A549 (cell line): ENCODE measurements around the gene NEDD4L. TPM values are rescaled to one million over a fixed set of nuclear protein-coding genes. Genes with fewer than 3 reads are reported as not detected.
A peak's percentile ranks its signal among the peaks of the same experiment; 100 is the strongest.

Experiments used
- ATAC-seq, 2 experiments: fragments of 200-7000 bp in 1 of 2; fragments of >200 bp in 1 of 2; cut with Nextera tagmentation in 1 of 2; cut with Tn5 transposase in 1 of 2; 3 replicates each; pipeline versions ENCODE4 v1.8.0 to v1.9.1; 2018 to 2020; ENCODE audit warnings: mild to moderate bottlenecking in 1 of 2, moderate library complexity in 1 of 2
- CTCF ChIA-PET: fragments of 300-600 bp; sonication (Branson Sonifier 250); formaldehyde crosslinking; extraction: SDS; loops from one replicate; lab custom pipeline; 2021; ENCODE audit warnings: antibody characterized with exemption, inconsistent platforms; lab: Yijun Ruan, JAX
- POLR2A ChIA-PET: fragments of 350-600 bp; formaldehyde crosslinking; extraction: SDS; loops from one replicate; lab custom pipeline; 2021; ENCODE audit warnings: antibody characterized with exemption, inconsistent platforms; lab: Yijun Ruan, JAX
- DNase-seq, 2 experiments: peaks; one replicate each; pipeline versions ENCODE4 v3.0.0 to v3.0.0-alpha.2; 2011 to 2016; ENCODE audit warnings: low read depth in 1 of 2, low spot score in 1 of 2
- FAIRE-seq: peaks from 2 replicates; lab custom pipeline; 2011; peaks lifted over from hg19 to GRCh38; lab: Jason Lieb, UNC
- H3K27ac ChIP-seq, 2 experiments: fragments of >200 bp; sonication (Bioruptor Twin); formaldehyde crosslinking; 3 replicates each; pipeline ENCODE4 v1.5.1; 2016 to 2017
- H3K4me1 ChIP-seq: fragments of >200 bp; sonication (Bioruptor Twin); formaldehyde crosslinking; 3 replicates; pipeline ENCODE4 v1.6.1; 2016
- H3K4me2 ChIP-seq: fragments of >200 bp; sonication (Bioruptor Twin); formaldehyde crosslinking; 3 replicates; pipeline ENCODE4 v1.6.1; 2016
- H3K4me3 ChIP-seq: fragments of >200 bp; sonication (Bioruptor Twin); formaldehyde crosslinking; 3 replicates; pipeline ENCODE4 v1.5.1; 2016
- H3K9me3 ChIP-seq: fragments of >200 bp; sonication (Bioruptor Twin); formaldehyde crosslinking; 3 replicates; pipeline ENCODE4 v1.6.1; 2016
- BHLHE40 ChIP-seq: IDR thresholded peaks from 2 replicates; pipeline ENCODE4 v1.6.1; 2012; ENCODE audit warnings: low read depth, low read length, inconsistent platforms
- CHD2 ChIP-seq: fragments of 150-350 bp; IDR thresholded peaks from 2 replicates; pipeline ENCODE4 v1.6.1; 2014; ENCODE audit warnings: low read length; ENCODE audit not compliant: partially characterized antibody
- CTCF ChIP-seq: fragments of >200 bp; sonication (Bioruptor Twin); formaldehyde crosslinking; IDR thresholded peaks from 3 replicates; pipeline ENCODE4 v1.5.1; 2016
- EHMT2 ChIP-seq: fragments of 200-600 bp; sonication (generic); IDR thresholded peaks from 2 replicates; pipeline ENCODE4 v1.6.1; 2016; ENCODE audit warnings: antibody characterized with exemption, low read depth, mild to moderate bottlenecking, moderate library complexity
- ELK1 ChIP-seq: fragments of 150-350 bp; IDR thresholded peaks from 2 replicates; pipeline ENCODE4 v1.6.1; 2014; ENCODE audit warnings: low read depth, mild to moderate bottlenecking, low read length
- EP300 ChIP-seq, 2 experiments: fragments of >200 bp; sonication (Bioruptor Twin); formaldehyde crosslinking; IDR thresholded peaks; 2 replicates in 1 of 2; 3 replicates in 1 of 2; pipeline ENCODE4 v1.6.1; 2016 to 2017
- FOSL2 ChIP-seq, 2 experiments: fragments of 450-650 bp in 1 of 2; fragments of >200 bp in 1 of 2; sonication (Bioruptor Twin) in 1 of 2; formaldehyde crosslinking; IDR thresholded peaks; 2 replicates each; pipeline versions ENCODE4 v1.5.0 to v1.6.1; 2016 to 2020; ENCODE audit warnings: mild to moderate bottlenecking in 1 of 2, moderate library complexity in 1 of 2
- HMGXB4 ChIP-seq: fragments of 250-450 bp; sonication (Bioruptor Pico); IDR thresholded peaks from 2 replicates; pipeline ENCODE4 v1.5.0; 2021; ENCODE audit warnings: mild to moderate bottlenecking, moderate library complexity, borderline replicate concordance
- HOXB5 ChIP-seq: fragments of 250-450 bp; sonication (Bioruptor Pico); IDR thresholded peaks from 2 replicates; pipeline ENCODE4 v1.5.0; 2020; ENCODE audit warnings: mild to moderate bottlenecking, moderate library complexity
- MYC ChIP-seq: IDR thresholded peaks from 2 replicates; pipeline ENCODE4 v1.6.1; 2012; ENCODE audit warnings: mild to moderate bottlenecking, inconsistent platforms, low read length, improper control_type of control experiment, borderline replicate concordance
- NFE2L2 ChIP-seq: fragments of 150-350 bp; conservative IDR thresholded peaks from 2 replicates; pipeline ENCODE4 v1.6.1; 2014; ENCODE audit warnings: low read length
- PBX3 ChIP-seq: IDR thresholded peaks from 2 replicates; pipeline ENCODE4 v1.6.1; 2012
- PHF8 ChIP-seq: fragments of 200-600 bp; sonication (generic); IDR thresholded peaks from 2 replicates; pipeline ENCODE4 v1.6.1; 2016; ENCODE audit warnings: low read depth, mild to moderate bottlenecking, antibody characterized with exemption, moderate library complexity, borderline replicate concordance
- POLR2AphosphoS2 ChIP-seq: conservative IDR thresholded peaks from 2 replicates; pipeline ENCODE4 v1.6.1; 2012; ENCODE audit warnings: low read length, improper control_type of control experiment, inconsistent platforms
- RCOR1 ChIP-seq: fragments of 150-350 bp; IDR thresholded peaks from 2 replicates; pipeline ENCODE4 v1.6.1; 2014; ENCODE audit warnings: antibody characterized with exemption, low read length, low read depth
- REST ChIP-seq: fragments of 200-600 bp; sonication (generic); IDR thresholded peaks from 2 replicates; pipeline ENCODE4 v1.6.1; 2016; ENCODE audit warnings: antibody characterized with exemption, mild to moderate bottlenecking, moderate library complexity
- RFX5 ChIP-seq: fragments of 450-650 bp; IDR thresholded peaks from 2 replicates; pipeline ENCODE4 v1.7.1; 2014; ENCODE audit warnings: antibody characterized with exemption, mild to moderate bottlenecking, moderate library complexity
- SREBF2 ChIP-seq: fragments of 450-650 bp; IDR thresholded peaks from 2 replicates; pipeline ENCODE4 v1.6.1; 2014; ENCODE audit warnings: mild to moderate bottlenecking, moderate library complexity
- ZNF302 ChIP-seq: fragments of 250-450 bp; sonication (Bioruptor Pico); IDR thresholded peaks from 2 replicates; pipeline ENCODE4 v1.9.0; 2021; ENCODE audit warnings: inconsistent platforms, mild to moderate bottlenecking, moderate library complexity
- ZSCAN20 ChIP-seq: fragments of 250-450 bp; sonication (Bioruptor Pico); IDR thresholded peaks from 2 replicates; pipeline ENCODE4 v1.8.0; 2022; ENCODE audit warnings: mild to moderate bottlenecking, moderate library complexity
- WGBS: methylation state at CpG from one replicate; pipeline ENCODE4 v1.1.6; 2017; ENCODE audit errors: missing lambda C conversion rate; 5-methylcytosine and 5-hydroxymethylcytosine counted together
- polyA plus RNA-seq, 4 experiments: library from polyadenylated mRNA; depleted of rRNA in 3 of 4; stranded (reverse); fragments of >200 nt; fragmentation: RNase III in 1 of 4; extraction: RNeasy Plus Mini Kit Qiagen cat#74134 plus additional on column Dnase treatment in 1 of 4; gene quantifications; 2 replicates in 3 of 4; 3 replicates in 1 of 4; pipeline ENCODE4 v1.2.3, GENCODE V29; 2011 to 2017

The NEDD4L gene
- polyA plus RNA-seq, 2 of the 4 experiments (the other 2 are of a cell fraction): 18.0 to 36.5 TPM

- POLR2A ChIA-PET: no interaction called here
- FAIRE-seq: no peak
- peak overlapping the region; percentile 47 to 90; a peak in 4 of 6 replicates for H3K27ac ChIP-seq
Measured at GRCh38 chr18:58359620-58360019, 315.6 kb downstream of the NEDD4L start.

More at GRCh38 chr18:58359620-58360019, 315.6 kb downstream of the NEDD4L start:
- no peak for ATAC-seq
- 100% methylated on average over 1 of the region's 1 CpG for WGBS
- Histone ChIP-seq H3K9me3 (no peaks in the 10 kb centered on the region), H3K4me1 (peaks cover 55% of the 10 kb centered on the region), H3K4me2 (0 out of 3 replicates have a peak overlapping the region, but pooled peaks have one; percentile 20), H3K4me3 (no peak overlapping the region)
- no peak for DNase-seq
- CTCF ChIA-PET: no interaction called here
- TF ChIP-seq ELK1 (no peak), MYC (no peak), EHMT2 (no peak), ZSCAN20 (CRISPR knock-in tag) (no peak), RFX5 (no peak), NFE2L2 (no peak), HOXB5 (no peak), CHD2 (no peak), PBX3 (no peak), RCOR1 (no peak), REST (no peak), BHLHE40 (no peak), PHF8 (no peak), ZNF302 (no peak), HMGXB4 (CRISPR knock-in tag) (no peak), EP300 (IDR thresholded peaks at IDR 0.05) (no peak), SREBF2 (no peak), FOSL2 (IDR thresholded peaks at IDR 0.05) (no peak), FOSL2 (CRISPR knock-in tag; IDR thresholded peaks at IDR 0.05) (no peak), CTCF (no peak), POLR2AphosphoS2 (no peak)
- TF ChIP-seq, all 56 proteins: peak for 0
